Naive thymus-derived CD8-positive, alpha-beta T cell (primary cell): ENCODE results near the gene XK. TPM values are rescaled to one million over a fixed set of nuclear protein-coding genes. Genes with fewer than 3 reads are reported as not detected.
A peak's percentile ranks its signal among the peaks of the same experiment; 100 is the strongest.

Experiments
- ATAC-seq, 2 donors: fragments of 150-1000 bp; cut with Tn5 transposase in 1 of 2; sonication (Bioruptor Pico), chemical (Tn5 transposase) in 1 of 2; 1 replicate in 1 of 2; 2 replicates in 1 of 2; pipeline ENCODE4 v1.10.0; 2021; ENCODE audit warnings: mild to moderate bottlenecking in 2 of 2, moderate library complexity in 2 of 2
- POLR2A ChIA-PET: fragments of 350-600 bp; sonication (Branson Sonifier 250); formaldehyde crosslinking; loops from one replicate; lab custom pipeline; 2021; ENCODE audit warnings: antibody characterized with exemption; lab: Charles Lee
- DNase-seq, 10 donors: peaks; one replicate each; pipeline versions ENCODE4 v3.0.0 to v3.0.0-alpha.2; 2020 to 2022
- H3K27ac Mint-ChIP-seq, 10 donors: one replicate each; pipeline ENCODE4 v1.8.0; 2020 to 2022; ENCODE audit warnings: mild to moderate bottlenecking in 10 of 10, mixed read lengths in 10 of 10, moderate library complexity in 4 of 10, inconsistent platforms in 1 of 10
- H3K27me3 Mint-ChIP-seq, 5 donors: one replicate each; pipeline ENCODE4 v1.8.0; 2021 to 2022; ENCODE audit warnings: mixed read lengths in 5 of 5
- H3K36me3 Mint-ChIP-seq, 3 donors: one replicate each; pipeline ENCODE4 v1.8.0; 2020 to 2022; ENCODE audit warnings: mixed read lengths in 3 of 3, mild to moderate bottlenecking in 2 of 3, inconsistent platforms in 1 of 3
- H3K4me1 Mint-ChIP-seq, 4 donors: one replicate each; pipeline ENCODE4 v1.8.0; 2021 to 2022; ENCODE audit warnings: mixed read lengths in 4 of 4
- H3K4me3 Mint-ChIP-seq, 10 donors: one replicate each; pipeline ENCODE4 v1.8.0; 2020 to 2022; ENCODE audit warnings: mild to moderate bottlenecking in 10 of 10, mixed read lengths in 10 of 10, moderate library complexity in 6 of 10, inconsistent platforms in 1 of 10
- H3K9me3 Mint-ChIP-seq, 9 donors: one replicate each; pipeline ENCODE4 v1.8.0; 2020 to 2022; ENCODE audit warnings: mixed read lengths in 9 of 9, mild to moderate bottlenecking in 3 of 9, inconsistent platforms in 1 of 9, moderate library complexity in 1 of 9
- polyA plus RNA-seq, 3 donors: library from polyadenylated mRNA; unstranded; fragments of 300-500 nt; fragmentation: Illumina TruSeq; gene quantifications; one replicate each; pipeline ENCODE4 v1.2.3, GENCODE V29; 2021
- total RNA-seq, 8 experiments: library from RNA in 2 of 8; stranded (reverse) in 2 of 8; gene quantifications; one replicate each; pipeline ENCODE4 v1.2.3 and lab custom pipeline; 2021 to 2026

The XK gene
- total and polyA plus RNA-seq, 5 experiments from 2014 or later, result not detected

- H3K36me3 Mint-ChIP-seq, result no peaks in the 10 kb centered on the region
Measured at GRCh38 chrX:37686996-37687395, 1.4 kb downstream of the XK start.

GRCh38 chrX:37690119-37690518, 4.5 kb downstream of the XK start:
- POLR2A ChIA-PET, result no interaction called here
- ATAC-seq (no peak), DNase-seq (no peak)
- H3K4me1 Mint-ChIP-seq, result peaks cover 0 to 2% (median 0%) of the 10 kb centered on the region in 4 donors
- peaks cover 0 to 2% (median 0%) of the 10 kb centered on the region in 5 donors for H3K27me3 Mint-ChIP-seq
- H3K27ac Mint-ChIP-seq, result no peak overlapping the region
- no peaks in the 10 kb centered on the region for H3K36me3 Mint-ChIP-seq
- no peak overlapping the region for H3K4me3 Mint-ChIP-seq
- H3K9me3 Mint-ChIP-seq, result no peaks in the 10 kb centered on the region

More at GRCh38 chrX:37686996-37687395, 1.4 kb downstream of the XK start:
- peaks cover 0 to 5% (median 2%) of the 10 kb centered on the region in 5 donors for H3K27me3 Mint-ChIP-seq
- no peak overlapping the region for H3K27ac Mint-ChIP-seq
- peak overlapping the region in 1 of 10 donors; percentile 69 for H3K4me3 Mint-ChIP-seq
- peaks cover 0 to 2% (median under 1%) of the 10 kb centered on the region in 4 donors for H3K4me1 Mint-ChIP-seq
- no peaks in the 10 kb centered on the region for H3K9me3 Mint-ChIP-seq
- POLR2A ChIA-PET, result no interaction called here
- DNase-seq (no peak), ATAC-seq (no peak)

- H3K4me3 Mint-ChIP-seq, result no peak overlapping the region
- H3K27ac Mint-ChIP-seq, result no peak overlapping the region
- no peaks in the 10 kb centered on the region for H3K27me3 Mint-ChIP-seq
- H3K36me3 Mint-ChIP-seq, result no peaks in the 10 kb centered on the region
- no peak for DNase-seq
- H3K4me1 Mint-ChIP-seq, result no peaks in the 10 kb centered on the region
- no peaks in the 10 kb centered on the region for H3K9me3 Mint-ChIP-seq
- no peak for ATAC-seq
- POLR2A ChIA-PET, result no interaction called here
Measured at GRCh38 chrX:37692918-37693317, 7.3 kb downstream of the XK start.

- DNase-seq (no peak), ATAC-seq (no peak)
- Mint-ChIP-seq H3K4me3 (no peak overlapping the region), H3K27ac (no peak overlapping the region), H3K36me3 (no peaks in the 10 kb centered on the region), H3K4me1 (no peaks in the 10 kb centered on the region), H3K27me3 (no peaks in the 10 kb centered on the region), H3K9me3 (no peaks in the 10 kb centered on the region)
- POLR2A ChIA-PET, result no interaction called here
Measured at GRCh38 chrX:37697169-37697760, 11.7 kb downstream of the XK start.

DNA sequence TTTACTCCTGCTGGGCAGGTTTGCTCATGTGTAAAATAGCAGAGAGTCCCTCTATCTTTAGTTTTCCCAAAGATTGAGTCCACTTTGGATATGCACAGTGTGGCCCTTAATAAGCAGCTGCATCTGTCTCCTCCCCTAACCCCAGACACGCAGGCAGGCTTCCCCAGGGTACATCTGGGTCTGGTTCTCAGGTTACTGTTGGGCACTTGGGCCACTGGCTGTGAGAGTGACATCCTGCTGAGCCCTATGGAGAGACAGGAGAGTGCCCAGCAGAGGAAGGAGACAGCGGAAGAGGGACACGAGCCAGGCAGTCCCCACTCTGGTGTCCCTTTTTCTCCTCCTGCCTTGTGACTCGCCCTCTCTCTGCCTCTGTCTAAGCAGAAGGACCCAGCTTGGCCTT, 16.0 kb downstream of the XK start:
- POLR2A ChIA-PET, result no interaction called here

GRCh38 chrX:37711991-37712390, 26.4 kb downstream of the XK start:
- DNase-seq, result no peak
- H3K4me3 Mint-ChIP-seq, result no peak overlapping the region
- H3K4me1 Mint-ChIP-seq, result no peaks in the 10 kb centered on the region
- POLR2A ChIA-PET, result no interaction called here
- no peak overlapping the region for H3K27ac Mint-ChIP-seq
- peaks cover 0 to 4% (median 0%) of the 10 kb centered on the region in 5 donors for H3K27me3 Mint-ChIP-seq
- no peak for ATAC-seq
- H3K36me3 Mint-ChIP-seq, result no peaks in the 10 kb centered on the region
- H3K9me3 Mint-ChIP-seq, result peaks cover 0 to 8% (median 0%) of the 10 kb centered on the region in 9 donors

More for the DNA sequence above, 16.0 kb downstream of the XK start:
- ATAC-seq (no peak), DNase-seq (no peak)
- Mint-ChIP-seq H3K27ac (no peak overlapping the region), H3K4me1 (no peaks in the 10 kb centered on the region), H3K36me3 (peaks cover 0 to 3% (median 0%) of the 10 kb centered on the region in 3 donors), H3K27me3 (no peaks in the 10 kb centered on the region), H3K9me3 (peaks cover 0 to 4% (median 0%) of the 10 kb centered on the region in 9 donors), H3K4me3 (no peak overlapping the region)

DNA sequence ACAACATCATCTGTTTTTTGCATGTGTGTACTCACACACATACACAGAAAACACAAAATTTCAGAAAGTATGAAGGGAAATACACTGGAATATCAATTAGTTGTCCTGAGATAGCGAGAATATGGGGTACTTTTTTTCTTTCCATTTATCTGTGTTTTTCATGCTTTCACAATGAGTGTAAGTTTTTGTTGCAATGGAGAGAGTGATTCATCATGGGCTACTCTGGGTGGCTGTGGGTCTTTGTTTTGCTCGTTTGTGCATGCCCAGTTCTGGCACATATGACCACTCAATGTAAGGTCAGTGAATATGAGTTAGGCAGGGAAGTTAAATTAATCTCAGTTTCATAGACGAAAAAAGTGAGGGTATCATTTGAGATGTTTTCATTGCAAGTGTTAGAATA, 26.9 kb downstream of the XK start:
- DNase-seq (no peak), ATAC-seq (no peak)
- POLR2A ChIA-PET, result no interaction called here
- H3K27me3 Mint-ChIP-seq, result peaks cover 0 to 4% (median 0%) of the 10 kb centered on the region in 5 donors
- H3K4me3 Mint-ChIP-seq, result no peak overlapping the region
- H3K27ac Mint-ChIP-seq, result no peak overlapping the region
- H3K4me1 Mint-ChIP-seq, result no peaks in the 10 kb centered on the region
- no peaks in the 10 kb centered on the region for H3K36me3 Mint-ChIP-seq
- H3K9me3 Mint-ChIP-seq, result peaks cover 0 to 8% (median 0%) of the 10 kb centered on the region in 9 donors

GRCh38 chrX:37714479-37714878, 28.9 kb downstream of the XK start:
- Mint-ChIP-seq H3K4me3 (no peak overlapping the region), H3K36me3 (peaks cover 0 to 5% (median 0%) of the 10 kb centered on the region in 3 donors), H3K27me3 (peaks cover 0 to 4% (median 0%) of the 10 kb centered on the region in 5 donors), H3K4me1 (no peaks in the 10 kb centered on the region), H3K9me3 (peaks cover 0 to 14% (median 3%) of the 10 kb centered on the region in 9 donors), H3K27ac (no peak overlapping the region)
- POLR2A ChIA-PET, result no interaction called here
- ATAC-seq (no peak), DNase-seq (no peak)

GRCh38 chrX:37716602-37717001, 31.0 kb downstream of the XK start:
- peaks cover 0 to 4% (median 0%) of the 10 kb centered on the region in 5 donors for H3K27me3 Mint-ChIP-seq
- peaks cover 0 to 14% (median 3%) of the 10 kb centered on the region in 9 donors for H3K9me3 Mint-ChIP-seq
- no peak overlapping the region for H3K27ac Mint-ChIP-seq
- DNase-seq (no peak), ATAC-seq (no peak)
- H3K36me3 Mint-ChIP-seq, result peaks cover 0 to 5% (median 0%) of the 10 kb centered on the region in 3 donors
- no peak overlapping the region for H3K4me3 Mint-ChIP-seq
- no peaks in the 10 kb centered on the region for H3K4me1 Mint-ChIP-seq
- POLR2A ChIA-PET, result no interaction called here

DNA sequence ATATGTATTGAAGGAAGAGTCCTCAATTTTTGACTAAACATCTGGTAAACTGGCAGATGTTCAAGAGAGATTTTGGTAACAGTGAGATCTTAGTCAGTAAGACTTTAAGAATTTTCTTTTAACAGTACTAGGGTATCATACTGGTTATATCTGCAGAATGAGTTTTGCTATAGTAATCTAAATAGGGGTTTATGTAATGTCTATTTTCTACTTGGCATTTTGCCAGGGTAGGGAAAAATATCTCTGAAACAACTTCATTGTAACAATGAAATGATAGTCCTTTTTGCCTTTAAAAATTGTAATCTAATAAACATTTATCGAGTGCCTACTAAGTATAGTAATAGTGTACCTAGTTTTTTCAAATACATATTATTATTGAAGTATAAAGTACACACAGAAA, 32.1 kb downstream of the XK start:
- no peak overlapping the region for H3K27ac Mint-ChIP-seq
- POLR2A ChIA-PET, result no interaction called here
- peaks cover 0 to 5% (median 0%) of the 10 kb centered on the region in 3 donors for H3K36me3 Mint-ChIP-seq
- no peaks in the 10 kb centered on the region for H3K4me1 Mint-ChIP-seq
- H3K9me3 Mint-ChIP-seq, result peaks cover 0 to 14% (median 3%) of the 10 kb centered on the region in 9 donors
- H3K27me3 Mint-ChIP-seq, result peaks cover 0 to 9% (median 1%) of the 10 kb centered on the region in 5 donors
- H3K4me3 Mint-ChIP-seq, result no peak overlapping the region
- DNase-seq, result no peak
- ATAC-seq, result no peak

GRCh38 chrX:37722595-37722994, 37.0 kb downstream of the XK start:
- Mint-ChIP-seq H3K36me3 (peaks cover 0 to 5% (median 0%) of the 10 kb centered on the region in 3 donors), H3K27ac (no peak overlapping the region), H3K27me3 (peaks cover 0 to 5% (median 2%) of the 10 kb centered on the region in 5 donors), H3K9me3 (peaks cover 0 to 14% (median 5%) of the 10 kb centered on the region in 9 donors), H3K4me1 (no peaks in the 10 kb centered on the region), H3K4me3 (no peak overlapping the region)
- no peak for ATAC-seq
- DNase-seq, result no peak
- POLR2A ChIA-PET, result no interaction called here

DNA sequence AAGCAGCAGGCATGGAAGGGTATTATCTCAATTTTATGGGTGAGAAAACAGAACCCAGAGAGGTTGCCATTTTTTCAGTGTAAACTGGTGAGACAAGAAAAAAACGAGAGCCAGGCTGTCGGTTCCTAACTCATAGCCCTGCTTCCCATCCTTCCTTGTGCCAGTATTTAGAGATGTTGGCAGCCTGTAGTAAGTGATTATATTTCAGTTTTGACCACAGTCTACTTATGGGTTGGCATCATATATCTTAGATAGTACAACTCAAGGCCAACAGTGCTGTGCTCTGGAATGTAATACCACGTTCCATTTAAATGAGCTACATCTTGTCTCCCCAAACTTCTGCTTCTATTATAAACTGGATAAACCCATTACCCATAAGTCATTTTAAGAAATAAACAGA, 40.8 kb downstream of the XK start:
- H3K36me3 Mint-ChIP-seq, result no peaks in the 10 kb centered on the region
- ATAC-seq (no peak), DNase-seq (no peak)
- POLR2A ChIA-PET, result no interaction called here
- no peak overlapping the region for H3K4me3 Mint-ChIP-seq
- H3K9me3 Mint-ChIP-seq, result peaks cover 0 to 3% (median 0%) of the 10 kb centered on the region in 9 donors
- H3K4me1 Mint-ChIP-seq, result no peaks in the 10 kb centered on the region
- no peak overlapping the region for H3K27ac Mint-ChIP-seq
- peaks cover 0 to 9% (median 2%) of the 10 kb centered on the region in 5 donors for H3K27me3 Mint-ChIP-seq

GRCh38 chrX:37745354-37745753, 59.8 kb downstream of the XK start:
- DNase-seq (peak; percentile 57 to 87 (median 70)), ATAC-seq (peak; percentile 84 to 91)
- peak overlapping the region in 1 of 10 donors; percentile 55 for H3K27ac Mint-ChIP-seq
- H3K4me1 Mint-ChIP-seq, result peaks cover 0 to 18% (median 12%) of the 10 kb centered on the region in 4 donors
- H3K4me3 Mint-ChIP-seq, result peak overlapping the region in 2 of 10 donors; percentile 39 to 40
- H3K27me3 Mint-ChIP-seq, result no peaks in the 10 kb centered on the region
- H3K9me3 Mint-ChIP-seq, result no peaks in the 10 kb centered on the region
- H3K36me3 Mint-ChIP-seq, result no peaks in the 10 kb centered on the region
- POLR2A ChIA-PET, result interaction anchor here (1.0 to 1.3 kb wide), 2 partner anchors 78 to 80 kb away, joined by 3 to 5 read pairs; no protein-coding TSS in a partner anchor
